ENCODE data around the gene CRIP2. TPM values are rescaled to one million over a fixed set of nuclear protein-coding genes. Genes with fewer than 3 reads are reported as not detected.

CRIP2 gene
- total RNA-seq, 1 donor from 2014 or later, result 0.37 TPM

- H3K27me3 Mint-ChIP-seq, result peaks cover 2% of the 10 kb centered on the region
- no peak for DNase-seq
- intact Hi-C loops (cut with micrococcal nuclease), result no loop called here
- H3K27ac Mint-ChIP-seq, result peak overlapping the region; percentile 87
- no peaks in the 10 kb centered on the region for H3K9me3 Mint-ChIP-seq
- peaks cover 27% of the 10 kb centered on the region for H3K4me1 Mint-ChIP-seq
- peaks cover 3% of the 10 kb centered on the region for H3K36me3 Mint-ChIP-seq (ENCODE audit: low read depth)
- H3K4me3 Mint-ChIP-seq, result peak overlapping the region; percentile 89
Observed at GRCh38 chr14:105487986-105488777, 13.6 kb downstream of the CRIP2 start.

GRCh38 chr14:105488781-105489541 is 14.3 kb downstream of the CRIP2 start:
- Mint-ChIP-seq H3K27me3 (peaks cover 2% of the 10 kb centered on the region), H3K27ac (peak overlapping the region; percentile 89), H3K9me3 (no peaks in the 10 kb centered on the region), H3K4me1 (peaks cover 27% of the 10 kb centered on the region), H3K4me3 (peak overlapping the region; percentile 89), H3K36me3 (ENCODE audit: low read depth) (peaks cover 3% of the 10 kb centered on the region)
- peak; percentile 75 for DNase-seq
- intact Hi-C loops (cut with micrococcal nuclease), result no loop called here

- H3K27ac Mint-ChIP-seq, result peak overlapping the region; percentile 89
- H3K9me3 Mint-ChIP-seq, result no peaks in the 10 kb centered on the region
- peaks cover 21% of the 10 kb centered on the region for H3K4me1 Mint-ChIP-seq
- peaks cover 2% of the 10 kb centered on the region for H3K27me3 Mint-ChIP-seq
- H3K4me3 Mint-ChIP-seq, result peak overlapping the region; percentile 89
- DNase-seq, result peak; percentile 95
- H3K36me3 Mint-ChIP-seq (ENCODE audit: low read depth), result peaks cover 3% of the 10 kb centered on the region
- intact Hi-C loops (cut with micrococcal nuclease), result loop anchor here (1.0 to 5.0 kb wide), 10 partner anchors 7 to 1775 kb away; partner anchors contain the start of genes BRF1, CRIP2, GPR132 and MTA1
Observed at GRCh38 chr14:105489542-105490266, 15.1 kb downstream of the CRIP2 start.

GRCh38 chr14:105490267-105490571 is 15.6 kb downstream of the CRIP2 start:
- DNase-seq, result no peak
- Mint-ChIP-seq H3K4me1 (peaks cover 21% of the 10 kb centered on the region), H3K9me3 (no peaks in the 10 kb centered on the region), H3K4me3 (peak overlapping the region; percentile 89), H3K27ac (peak overlapping the region; percentile 89), H3K36me3 (ENCODE audit: low read depth) (peaks cover 3% of the 10 kb centered on the region), H3K27me3 (peaks cover 2% of the 10 kb centered on the region)
- intact Hi-C loops (cut with micrococcal nuclease), result loop anchor here (1.0 to 5.0 kb wide), 10 partner anchors 8 to 1775 kb away; partner anchors contain the start of genes BRF1, CRIP2, GPR132 and MTA1

- Mint-ChIP-seq H3K9me3 (no peaks in the 10 kb centered on the region), H3K4me3 (peak within 1 kb of the TSS; percentile 89), H3K27me3 (no peaks in the 10 kb centered on the region), H3K4me1 (peaks cover 18% of the 10 kb centered on the region), H3K36me3 (ENCODE audit: low read depth) (peaks cover 3% of the 10 kb centered on the region), H3K27ac (peak within 1 kb of the TSS; percentile 95)
- DNase-seq, result peak; percentile 100
- intact Hi-C loops (cut with micrococcal nuclease), result loop anchor here (1.0 to 5.0 kb wide), 11 partner anchors 8 to 1776 kb away; partner anchors contain the start of genes BRF1, CRIP2, GPR132 and MTA1
Observed at GRCh38 chr14:105490572-105491365, 16.1 kb downstream of the CRIP2 start, which contains the start of gene TEDC1. Gene TEDC1, plus strand, starts transcription at chr14:105491246. Its CDS starts 130 bp downstream, at chr14:105491376.

GRCh38 chr14:105491366-105491973 is 16.8 kb downstream of the CRIP2 start:
- intact Hi-C loops (cut with micrococcal nuclease), result loop anchor here (1.0 to 5.0 kb wide), 7 partner anchors 17 to 1777 kb away; partner anchors contain the start of genes CRIP2, GPR132, MTA1 and TMEM121
- Mint-ChIP-seq H3K27ac (peak overlapping the region; percentile 95), H3K4me3 (peak overlapping the region; percentile 85), H3K9me3 (no peaks in the 10 kb centered on the region), H3K27me3 (no peaks in the 10 kb centered on the region), H3K36me3 (ENCODE audit: low read depth) (peaks cover 3% of the 10 kb centered on the region), H3K4me1 (peaks cover 16% of the 10 kb centered on the region)
- peak; percentile 96 for DNase-seq

GRCh38 chr14:105492031-105492970 is 17.7 kb downstream of the CRIP2 start:
- Mint-ChIP-seq H3K9me3 (no peaks in the 10 kb centered on the region), H3K27ac (peak overlapping the region; percentile 95), H3K27me3 (no peaks in the 10 kb centered on the region), H3K36me3 (ENCODE audit: low read depth) (peaks cover 3% of the 10 kb centered on the region), H3K4me3 (peak overlapping the region; percentile 85), H3K4me1 (peaks cover 16% of the 10 kb centered on the region)
- DNase-seq, result peak; percentile 61
- intact Hi-C loops (cut with micrococcal nuclease), result loop anchor here (5.0 kb wide), 2 partner anchors 400 to 425 kb away; partner anchors contain the start of gene GPR132

GRCh38 chr14:105492971-105493871 is 18.6 kb downstream of the CRIP2 start:
- H3K36me3 Mint-ChIP-seq (ENCODE audit: low read depth), result peaks cover 4% of the 10 kb centered on the region
- no peak overlapping the region for H3K4me3 Mint-ChIP-seq
- no peak overlapping the region for H3K27ac Mint-ChIP-seq
- intact Hi-C loops (cut with micrococcal nuclease), result loop anchor here (5.0 kb wide), 2 partner anchors 401 to 426 kb away; partner anchors contain the start of gene GPR132
- H3K4me1 Mint-ChIP-seq, result peaks cover 14% of the 10 kb centered on the region
- DNase-seq, result peak; percentile 60
- H3K9me3 Mint-ChIP-seq, result no peaks in the 10 kb centered on the region
- H3K27me3 Mint-ChIP-seq, result no peaks in the 10 kb centered on the region

GRCh38 chr14:105493921-105494605 is 19.4 kb downstream of the CRIP2 start:
- DNase-seq, result peak; percentile 61
- H3K4me1 Mint-ChIP-seq, result peaks cover 9% of the 10 kb centered on the region
- no peak overlapping the region for H3K4me3 Mint-ChIP-seq
- no peaks in the 10 kb centered on the region for H3K9me3 Mint-ChIP-seq
- no peaks in the 10 kb centered on the region for H3K27me3 Mint-ChIP-seq
- H3K36me3 Mint-ChIP-seq (ENCODE audit: low read depth), result peaks cover 4% of the 10 kb centered on the region
- no peak overlapping the region for H3K27ac Mint-ChIP-seq
- intact Hi-C loops (cut with micrococcal nuclease), result loop anchor here (5.0 kb wide), 2 partner anchors 402 to 427 kb away; partner anchors contain the start of gene GPR132

- Mint-ChIP-seq H3K4me3 (no peak overlapping the region), H3K4me1 (peaks cover 6% of the 10 kb centered on the region), H3K27ac (no peak overlapping the region), H3K9me3 (no peaks in the 10 kb centered on the region), H3K27me3 (no peaks in the 10 kb centered on the region), H3K36me3 (ENCODE audit: low read depth) (peaks cover 4% of the 10 kb centered on the region)
- intact Hi-C loops (cut with micrococcal nuclease), result loop anchor here (5.0 kb wide), 2 partner anchors 402 to 427 kb away; partner anchors contain the start of gene GPR132
- no peak for DNase-seq
Observed at GRCh38 chr14:105494606-105494929, 19.9 kb downstream of the CRIP2 start.

Measured in activated CD4-positive, alpha-beta T cell treated with anti-CD3 and anti-CD28 coated beads, Interleukin-2, amount 10 ng/mL, durations not matched to agents 24 days and 14 days (primary cell).